Sigmoid colon (tissue), 7 donors: ENCODE data around the gene ENPP1. TPM values are rescaled to one million over a fixed set of nuclear protein-coding genes. Genes with fewer than 3 reads are reported as not detected.

ENCODE experiments used
- DNase-seq: peaks from one replicate; pipeline ENCODE4 v3.0.0-alpha.2; 2019
- H3K27ac ChIP-seq, 4 donors: fragments of 200-600 bp; sonication (generic); one replicate each; pipeline ENCODE4 v1.5.1; 2016 to 2019; ENCODE audit warnings: mild to moderate bottlenecking in 1 of 4
- H3K27me3 ChIP-seq, 3 donors: fragments of 200-600 bp; sonication (generic); one replicate each; pipeline ENCODE4 v1.5.1; 2019; ENCODE audit warnings: mild to moderate bottlenecking in 1 of 3
- H3K36me3 ChIP-seq, 4 donors: fragments of 200-600 bp; sonication (generic); one replicate each; pipeline ENCODE4 v1.5.1; 2016 to 2019
- H3K4me1 ChIP-seq, 4 donors: fragments of 200-600 bp; sonication (generic); one replicate each; pipeline ENCODE4 v1.5.1; 2017 to 2019
- H3K4me3 ChIP-seq, 4 donors: fragments of 200-600 bp; sonication (generic); one replicate each; pipeline ENCODE4 v1.5.1; 2017 to 2019; ENCODE audit warnings: mild to moderate bottlenecking in 2 of 4, moderate library complexity in 1 of 4
- H3K9me3 ChIP-seq, 4 donors: fragments of 200-600 bp in 3 of 4; sonication (generic) in 3 of 4; one replicate each; pipeline versions ENCODE4 v1.5.1 to v1.6.1; 2013 to 2019
- EP300 ChIP-seq, 4 donors: sonication (generic); formaldehyde crosslinking; IDR thresholded peaks; one replicate each; pipeline ENCODE4 v1.6.1; 2017; ENCODE audit warnings: antibody characterized with exemption in 4 of 4
- POLR2A ChIP-seq, 2 donors: fragments of 450-650 bp; IDR thresholded peaks; one replicate each; pipeline ENCODE4 v1.6.1; 2016; ENCODE audit warnings: antibody characterized with exemption in 2 of 2, mild to moderate bottlenecking in 2 of 2, moderate library complexity in 2 of 2
- POLR2AphosphoS5 ChIP-seq, 4 donors: sonication (generic); formaldehyde crosslinking; IDR thresholded peaks; one replicate each; pipeline ENCODE4 v1.6.1; 2017; ENCODE audit warnings: antibody characterized with exemption in 4 of 4
- WGBS, 2 donors: extraction: QIAGEN DNeasy Blood & Tissue Kit; methylation state at CpG; one replicate each; pipeline ENCODE4 v1.1.7; 2013; 5-methylcytosine and 5-hydroxymethylcytosine counted together
- intact Hi-C: fragments of 100-400 bp; cut with DNase I; formaldehyde crosslinking; loops from one replicate; pipeline ENCODE4 v1.15.1; 2023
- polyA plus RNA-seq, 3 donors: library from polyadenylated mRNA; stranded (reverse); fragments of 200-250 nt; gene quantifications; one replicate each; pipeline ENCODE4 v1.2.3, GENCODE V29; 2013
- total RNA-seq, 4 donors: library from RNA; depleted of rRNA; stranded (reverse); fragments of >200 nt; gene quantifications; one replicate each; pipeline ENCODE4 v1.1.0, GENCODE V29; 2016
- TF ChIP-seq, protein P1 (sequence below), 4 experiments: fragments of 450-650 bp in 3 of 4; fragments of 200-600 bp in 1 of 4; IDR thresholded peaks; one replicate each; pipeline ENCODE4 v1.5.1; 2016 to 2019; ENCODE audit warnings: antibody characterized with exemption in 4 of 4, mild to moderate bottlenecking in 3 of 4, moderate library complexity in 2 of 4
- donor health status: healthy with polysubstance abuse.
- donor health status: Bipolar disorder and iron deficiency.
- donor health status: healthy.

The ENPP1 gene
- total and polyA plus RNA-seq, 7 donors: 1.2 to 7.2 (median 3.6) TPM

DNA sequence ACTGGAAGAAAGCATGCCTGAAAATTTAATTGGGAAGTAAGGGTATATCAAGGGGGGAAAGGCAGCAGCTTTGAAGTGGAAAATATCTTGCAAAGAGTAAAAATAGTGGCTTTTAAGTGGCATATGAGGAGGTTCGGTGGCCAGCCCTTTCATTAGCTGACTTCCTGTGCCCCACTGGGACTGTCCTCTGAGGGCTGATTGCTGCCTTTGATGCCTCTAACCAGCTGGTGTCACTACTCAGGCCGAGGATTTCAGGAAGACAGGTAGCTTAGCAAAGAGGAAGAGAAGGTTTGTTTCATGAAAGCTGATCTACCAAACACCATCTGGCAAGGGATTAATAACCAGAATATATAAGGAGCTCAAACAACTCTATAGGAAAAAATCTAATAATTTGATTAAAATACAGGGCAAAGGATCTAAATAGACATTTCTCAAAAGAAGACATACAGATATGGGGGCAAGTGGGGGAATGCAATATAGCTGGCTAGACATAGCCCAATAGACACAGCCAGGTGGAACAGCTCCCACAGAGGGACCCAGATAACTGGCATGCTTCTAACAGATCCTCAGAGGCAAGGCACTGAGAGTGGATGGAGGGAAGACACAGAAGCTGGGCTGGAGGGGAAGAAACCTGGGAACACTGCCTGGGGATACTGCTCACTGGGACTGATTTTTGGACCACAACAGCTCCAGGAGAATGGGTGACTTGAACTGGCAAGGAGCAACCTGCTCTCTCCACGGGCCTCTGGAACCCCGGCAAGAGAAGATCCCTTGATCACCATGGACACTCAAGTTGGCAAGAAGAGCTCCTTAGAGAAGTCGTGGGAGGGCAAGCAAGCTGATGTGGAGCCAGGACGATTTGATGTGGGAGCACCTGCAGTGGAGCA, 110.2 kb downstream of the ENPP1 start:
- TF ChIP-seq, protein P1, sequence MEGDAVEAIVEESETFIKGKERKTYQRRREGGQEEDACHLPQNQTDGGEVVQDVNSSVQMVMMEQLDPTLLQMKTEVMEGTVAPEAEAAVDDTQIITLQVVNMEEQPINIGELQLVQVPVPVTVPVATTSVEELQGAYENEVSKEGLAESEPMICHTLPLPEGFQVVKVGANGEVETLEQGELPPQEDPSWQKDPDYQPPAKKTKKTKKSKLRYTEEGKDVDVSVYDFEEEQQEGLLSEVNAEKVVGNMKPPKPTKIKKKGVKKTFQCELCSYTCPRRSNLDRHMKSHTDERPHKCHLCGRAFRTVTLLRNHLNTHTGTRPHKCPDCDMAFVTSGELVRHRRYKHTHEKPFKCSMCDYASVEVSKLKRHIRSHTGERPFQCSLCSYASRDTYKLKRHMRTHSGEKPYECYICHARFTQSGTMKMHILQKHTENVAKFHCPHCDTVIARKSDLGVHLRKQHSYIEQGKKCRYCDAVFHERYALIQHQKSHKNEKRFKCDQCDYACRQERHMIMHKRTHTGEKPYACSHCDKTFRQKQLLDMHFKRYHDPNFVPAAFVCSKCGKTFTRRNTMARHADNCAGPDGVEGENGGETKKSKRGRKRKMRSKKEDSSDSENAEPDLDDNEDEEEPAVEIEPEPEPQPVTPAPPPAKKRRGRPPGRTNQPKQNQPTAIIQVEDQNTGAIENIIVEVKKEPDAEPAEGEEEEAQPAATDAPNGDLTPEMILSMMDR (IDR thresholded peaks at IDR 0.05): no peak
- TF ChIP-seq POLR2A (IDR thresholded peaks at IDR 0.05) (no peak), POLR2AphosphoS5 (IDR thresholded peaks at IDR 0.05) (no peak), EP300 (IDR thresholded peaks at IDR 0.05) (no peak)
- intact Hi-C loops: loop anchor here (10.0 kb wide), 2 partner anchors 223 to 567 kb away; no protein-coding TSS in a partner anchor
- peaks cover 0 to 4% (median 0%) of the 10 kb centered on the region in 4 donors for H3K9me3 ChIP-seq
- DNase-seq: no peak
- H3K4me1 ChIP-seq: no peaks in the 10 kb centered on the region
- no peak overlapping the region for H3K4me3 ChIP-seq
- 71 to 82% methylated on average over 6 of the region's 6 CpGs for WGBS, 2 donors
- H3K36me3 ChIP-seq: no peaks in the 10 kb centered on the region
- H3K27me3 ChIP-seq: peaks cover 0 to 6% (median 0%) of the 10 kb centered on the region in 3 donors
- H3K27ac ChIP-seq: no peak overlapping the region

DNA sequence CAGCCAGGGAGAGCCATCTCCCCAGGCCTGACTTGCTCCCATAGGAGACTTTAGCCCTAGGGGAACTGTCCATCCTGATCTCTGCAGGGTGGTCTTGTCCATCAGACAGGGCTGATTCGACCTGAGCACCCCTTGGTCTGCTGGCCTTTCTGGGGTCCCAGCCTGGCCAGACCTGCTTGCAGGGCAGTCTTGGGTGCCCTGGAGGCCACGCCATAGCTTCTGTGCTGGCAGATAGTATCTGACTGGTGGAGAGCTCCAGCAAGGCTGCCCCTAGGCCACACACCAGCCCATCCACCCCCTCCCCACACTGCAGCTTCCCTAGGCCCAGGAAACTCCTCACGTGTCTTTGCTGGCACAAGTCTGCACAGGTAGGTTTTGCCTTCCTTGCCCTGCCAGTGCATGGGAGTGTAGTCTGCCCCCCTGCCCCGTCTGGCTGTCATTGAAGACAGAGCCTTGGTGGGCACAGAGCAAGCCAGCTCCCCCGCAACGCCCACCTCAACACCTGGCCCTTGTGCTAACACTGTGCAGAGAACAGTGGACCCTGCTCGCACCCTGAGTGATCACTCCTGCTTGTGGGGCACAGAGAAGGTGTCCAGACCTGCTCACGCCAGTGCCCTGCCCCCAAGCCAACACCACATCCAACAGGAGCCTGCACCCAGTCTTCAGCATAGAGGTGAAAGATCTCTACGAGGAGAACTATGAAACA, 111.0 kb downstream of the ENPP1 start:
- no peaks in the 10 kb centered on the region for H3K4me1 ChIP-seq
- no peaks in the 10 kb centered on the region for H3K36me3 ChIP-seq
- H3K27ac ChIP-seq: no peak overlapping the region
- TF ChIP-seq EP300 (IDR thresholded peaks at IDR 0.05) (no peak), POLR2A (IDR thresholded peaks at IDR 0.05) (no peak), POLR2AphosphoS5 (IDR thresholded peaks at IDR 0.05) (no peak)
- TF ChIP-seq, protein P1 (IDR thresholded peaks at IDR 0.05): no peak
- intact Hi-C loops: loop anchor here (10.0 kb wide), 2 partner anchors 224 to 566 kb away; no protein-coding TSS in a partner anchor
- WGBS, 2 donors: 88 to 89% methylated on average over 9 of the region's 9 CpGs
- H3K9me3 ChIP-seq: peaks cover 0 to 7% (median 0%) of the 10 kb centered on the region in 4 donors
- no peak for DNase-seq
- no peaks in the 10 kb centered on the region for H3K27me3 ChIP-seq
- no peak overlapping the region for H3K4me3 ChIP-seq

DNA sequence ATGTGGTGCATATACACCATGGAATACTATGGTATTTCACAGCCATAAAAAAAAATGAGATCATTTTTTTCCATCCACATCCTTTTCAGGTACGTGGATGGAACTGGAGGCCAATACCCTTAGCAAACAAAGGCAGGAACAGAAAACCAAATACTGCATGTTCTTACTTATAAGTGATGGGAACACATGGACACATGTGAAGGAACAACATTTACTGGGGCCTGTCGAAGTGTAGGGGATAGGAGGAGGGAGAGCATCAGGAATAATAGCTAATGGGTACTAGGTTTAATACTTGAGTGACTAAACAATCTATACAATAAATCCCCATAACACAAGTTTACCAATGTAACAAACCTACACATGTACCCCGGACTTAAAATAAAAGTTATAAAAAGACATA, 112.8 kb downstream of the ENPP1 start:
- peaks cover 0 to 7% (median 0%) of the 10 kb centered on the region in 4 donors for H3K9me3 ChIP-seq
- H3K27ac ChIP-seq: no peak overlapping the region
- no peak for DNase-seq
- no peak for TF ChIP-seq POLR2AphosphoS5 (IDR thresholded peaks at IDR 0.05)
- TF ChIP-seq, protein P1 (IDR thresholded peaks at IDR 0.05): no peak
- no peak for TF ChIP-seq EP300 (IDR thresholded peaks at IDR 0.05)
- H3K27me3 ChIP-seq: no peaks in the 10 kb centered on the region
- H3K4me1 ChIP-seq: no peaks in the 10 kb centered on the region
- no peaks in the 10 kb centered on the region for H3K36me3 ChIP-seq
- 61 to 82% methylated on average over 3 of the region's 3 CpGs for WGBS, 2 donors
- H3K4me3 ChIP-seq: no peak overlapping the region
- intact Hi-C loops: no loop called here

GRCh38 chr6:131923356-131923755, 115.5 kb downstream of the ENPP1 start:
- peak; percentile 70 for DNase-seq
- H3K27me3 ChIP-seq: no peaks in the 10 kb centered on the region
- H3K27ac ChIP-seq: no peak overlapping the region
- H3K4me3 ChIP-seq: no peak overlapping the region
- H3K36me3 ChIP-seq: no peaks in the 10 kb centered on the region
- WGBS, 2 donors: 6 to 30% methylated on average over 2 of the region's 2 CpGs
- intact Hi-C loops: no loop called here
- H3K9me3 ChIP-seq: peaks cover 0 to 7% (median 0%) of the 10 kb centered on the region in 4 donors
- H3K4me1 ChIP-seq: no peaks in the 10 kb centered on the region
- TF ChIP-seq POLR2AphosphoS5 (IDR thresholded peaks at IDR 0.05) (no peak), POLR2A (IDR thresholded peaks at IDR 0.05) (no peak), EP300 (IDR thresholded peaks at IDR 0.05) (no peak)
- TF ChIP-seq, protein P1 (IDR thresholded peaks at IDR 0.05): peak; percentile 29 to 62 (median 42)
